GM19438 (cell line): Measurements from ENCODE around the gene CHPF.

Source experiments
- ATAC-seq: cut with Tn5 transposase; IDR thresholded peaks from one replicate; pipeline ENCODE4 v1.9.1; 2021; ENCODE audit warnings: low read depth; ENCODE audit not compliant: unreplicated experiment

Gene CHPF

GRCh38 chr2:219499555-219499954 is 44.1 kb downstream of the CHPF start:
- no peak for ATAC-seq

- ATAC-seq: no peak
Measured at GRCh38 chr2:219499058-219499307, 44.6 kb downstream of the CHPF start.

GRCh38 chr2:219498280-219499057 is 45.1 kb downstream of the CHPF start, which contains the start of gene GMPPA:
GMPPA (plus strand) TSS chr2:219498891; CDS start chr2:219499976, 1,085 bp downstream.
- ATAC-seq: peak; percentile 90

DNA sequence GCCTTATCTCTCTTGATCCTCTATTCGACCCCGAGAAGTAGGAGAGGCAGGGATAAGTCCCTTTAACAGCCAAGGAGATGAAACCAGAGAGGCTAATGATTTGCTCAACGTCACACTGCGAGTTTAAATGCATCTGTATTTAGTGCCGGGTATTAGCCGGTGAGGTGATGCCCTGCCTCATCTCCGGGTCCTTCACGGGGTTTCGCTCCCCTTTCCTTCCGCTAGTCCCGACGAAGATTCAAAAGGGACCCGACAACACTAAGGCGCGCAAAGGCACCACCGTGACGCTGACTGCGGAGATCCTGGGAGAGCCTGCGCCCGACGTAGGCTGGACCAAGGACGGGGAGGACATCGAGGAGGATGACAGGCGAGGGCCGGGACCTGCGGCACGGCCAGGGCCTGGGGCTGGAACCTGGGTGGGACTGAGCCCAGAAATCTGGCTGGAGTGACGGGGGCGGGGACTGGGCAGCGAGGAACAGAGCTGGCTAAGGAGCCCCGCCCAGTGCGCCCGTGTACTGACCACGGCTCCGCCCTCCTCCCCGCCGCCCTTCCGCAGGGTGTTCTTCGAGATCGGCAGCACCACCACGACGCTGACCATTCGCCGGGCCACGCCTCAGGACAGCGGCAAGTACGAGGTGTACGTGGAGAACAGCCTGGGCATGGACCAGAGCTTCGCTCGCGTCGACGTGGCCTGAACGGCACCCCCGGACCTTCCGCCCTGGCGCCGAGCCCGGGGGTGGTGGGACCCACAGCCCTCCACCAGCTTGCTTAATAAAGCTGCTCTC is 45.9 kb downstream of the CHPF start:
- peak; percentile 31 for ATAC-seq

DNA sequence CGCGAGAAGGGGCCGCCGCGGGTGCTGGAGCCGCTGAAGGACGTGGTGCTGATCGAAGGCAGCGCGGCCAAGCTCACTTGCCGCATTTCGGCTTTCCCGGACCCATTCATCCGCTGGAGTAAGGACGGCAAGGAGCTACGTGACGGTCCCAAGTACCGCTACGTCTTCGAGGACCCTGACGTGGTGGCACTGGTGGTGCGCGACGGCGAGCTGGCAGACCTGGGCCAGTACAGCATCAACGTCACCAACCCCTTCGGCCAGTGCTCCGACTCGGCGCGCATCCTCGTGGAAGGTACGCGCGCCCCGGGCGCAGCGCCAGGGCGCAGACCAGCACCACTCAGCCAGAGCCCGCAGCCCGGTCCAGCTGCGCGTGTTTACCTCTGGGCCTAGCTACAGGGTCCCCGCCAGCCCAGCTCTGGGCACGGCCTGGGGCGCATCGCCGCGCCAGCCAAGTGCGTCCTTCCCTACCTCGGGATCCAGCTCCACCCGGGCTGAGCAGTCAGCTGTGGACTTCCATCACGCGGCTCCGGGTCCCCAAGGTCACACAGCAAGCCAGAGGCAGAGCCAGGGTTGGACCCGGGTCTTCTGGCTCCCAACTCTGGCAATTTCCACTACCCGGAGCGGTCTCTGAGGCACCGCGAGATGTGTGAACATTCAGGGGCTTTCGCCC is 46.6 kb downstream of the CHPF start:
- no peak for ATAC-seq

- no peak for ATAC-seq
Measured at GRCh38 chr2:219496247-219496824, 47.3 kb downstream of the CHPF start.

- no peak for ATAC-seq
Measured at GRCh38 chr2:219495531-219496122, 48.0 kb downstream of the CHPF start.

- no peak for ATAC-seq
Measured at GRCh38 chr2:219494952-219495530, 48.6 kb downstream of the CHPF start.

GRCh38 chr2:219493086-219493485 is 50.5 kb downstream of the CHPF start:
- no peak for ATAC-seq

DNA sequence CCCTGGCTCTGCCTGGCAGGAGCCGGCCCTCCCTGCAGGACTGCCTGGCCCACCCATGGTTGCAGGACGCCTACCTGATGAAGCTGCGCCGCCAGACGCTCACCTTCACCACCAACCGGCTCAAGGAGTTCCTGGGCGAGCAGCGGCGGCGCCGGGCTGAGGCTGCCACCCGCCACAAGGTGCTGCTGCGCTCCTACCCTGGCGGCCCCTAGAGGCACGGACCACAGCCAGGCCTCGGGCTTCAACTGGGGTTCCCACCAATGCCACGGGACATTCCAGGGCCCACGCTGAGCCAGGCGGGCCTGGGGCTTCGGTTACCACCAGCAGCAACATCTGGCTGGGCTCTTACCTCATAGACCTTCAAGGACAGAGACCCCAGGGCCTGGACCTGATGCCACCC is 51.0 kb downstream of the CHPF start:
- no peak for ATAC-seq

DNA sequence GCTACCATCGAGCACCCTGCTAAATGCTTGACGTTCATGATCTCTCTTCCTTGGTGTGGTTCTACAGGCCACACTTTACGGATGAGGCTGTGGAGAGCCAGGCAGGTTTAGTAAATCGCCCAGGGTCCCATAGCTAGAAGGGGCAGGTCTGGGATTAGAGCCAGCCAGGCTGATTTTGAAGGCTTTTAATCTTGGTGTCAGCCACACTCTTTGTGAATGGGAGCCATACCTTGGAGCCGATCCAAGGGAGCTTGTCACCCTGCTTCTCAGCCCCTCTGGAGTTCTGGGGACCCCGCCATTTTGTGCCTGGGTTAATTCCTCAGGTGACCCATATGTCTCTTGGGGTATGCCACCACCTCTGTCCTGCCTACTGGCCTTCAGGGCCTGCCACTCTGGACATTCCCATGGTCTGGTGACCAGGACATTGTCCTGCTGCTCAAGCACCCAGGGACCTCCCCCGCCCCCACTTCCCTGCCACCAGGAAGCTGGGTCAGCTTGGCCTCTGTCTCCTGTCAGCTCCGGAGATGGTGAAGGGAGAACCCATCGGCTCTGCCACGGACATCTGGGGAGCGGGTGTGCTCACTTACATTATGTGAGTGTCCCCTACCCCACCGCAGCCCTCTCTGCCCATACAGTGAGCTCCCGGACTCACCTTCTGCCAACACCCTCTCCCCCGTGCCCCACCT is 52.2 kb downstream of the CHPF start:
- ATAC-seq: no peak

DNA sequence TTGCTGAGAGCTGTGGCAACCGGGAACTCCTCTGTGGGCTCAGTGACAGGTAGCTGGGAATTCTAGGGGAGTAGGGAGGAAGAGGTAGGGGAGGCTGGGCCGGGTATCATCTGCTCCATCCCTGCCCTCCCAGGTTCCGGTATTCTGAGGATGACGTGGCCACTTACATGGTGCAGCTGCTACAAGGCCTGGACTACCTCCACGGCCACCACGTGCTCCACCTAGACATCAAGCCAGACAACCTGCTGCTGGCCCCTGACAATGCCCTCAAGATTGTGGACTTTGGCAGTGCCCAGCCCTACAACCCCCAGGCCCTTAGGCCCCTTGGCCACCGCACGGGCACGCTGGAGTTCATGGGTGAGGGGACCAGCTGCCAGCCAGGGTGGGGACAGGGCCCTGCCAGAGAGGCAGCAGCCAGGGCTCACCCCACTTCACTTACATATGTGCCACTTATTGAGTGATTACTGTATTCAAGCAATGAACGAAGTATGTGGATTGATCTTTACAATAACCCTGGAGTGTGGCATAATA is 52.9 kb downstream of the CHPF start:
- no peak for ATAC-seq

DNA sequence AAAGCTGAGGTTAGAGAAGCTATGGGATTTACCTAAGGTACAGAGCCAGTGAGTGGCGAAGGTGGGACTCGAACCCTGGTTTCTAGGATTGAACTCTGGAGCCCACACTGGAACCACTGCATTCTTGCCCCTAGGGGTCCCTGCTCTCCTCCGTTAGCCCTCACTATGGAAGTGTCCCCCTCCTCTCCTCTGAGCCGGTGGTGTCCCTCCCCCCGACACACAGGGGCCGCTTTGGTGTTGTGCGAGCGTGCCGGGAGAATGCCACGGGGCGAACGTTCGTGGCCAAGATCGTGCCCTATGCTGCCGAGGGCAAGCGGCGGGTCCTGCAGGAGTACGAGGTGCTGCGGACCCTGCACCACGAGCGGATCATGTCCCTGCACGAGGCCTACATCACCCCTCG is 53.4 kb downstream of the CHPF start:
- ATAC-seq: no peak

GRCh38 chr2:219489315-219489714 is 54.3 kb downstream of the CHPF start:
- ATAC-seq: no peak
